Left ventricle myocardium inferior (tissue), 1 donor: ENCODE data around the gene RAB4B. TPM values are rescaled to one million over a fixed set of nuclear protein-coding genes. Genes with fewer than 3 reads are reported as not detected.

Source experiments
- DNase-seq: peaks from one replicate; pipeline ENCODE4 v3.0.0-alpha.2; 2020
- H3K27ac ChIP-seq: fragments of 200-600 bp; replicated peaks from 2 replicates; pipeline ENCODE4 v1.8.0; 2021
- H3K27me3 ChIP-seq: fragments of 200-600 bp; 2 replicates; pipeline ENCODE4 v1.8.0; 2021; ENCODE audit warnings: low read depth
- H3K36me3 ChIP-seq: fragments of 200-600 bp; 2 replicates; pipeline ENCODE4 v1.8.0; 2021
- H3K4me1 ChIP-seq: fragments of 200-600 bp; 2 replicates; pipeline ENCODE4 v1.8.0; 2021
- H3K4me3 ChIP-seq: fragments of 200-600 bp; 2 replicates; pipeline ENCODE4 v1.8.0; 2021; ENCODE audit warnings: mild to moderate bottlenecking, moderate library complexity
- H3K9me3 ChIP-seq: fragments of 200-600 bp; replicated peaks from 2 replicates; pipeline ENCODE4 v1.8.0; 2021
- intact Hi-C: fragments of 100-400 bp; cut with micrococcal nuclease; formaldehyde crosslinking; loops from one replicate; pipeline ENCODE4 v1.11.0; 2022
- total RNA-seq: library from RNA; stranded (reverse); fragmentation: NEBNext Ultra II Directional; extraction: Animal tissue kit (Norgen Biotek cat#: 25700); gene quantifications from one replicate; pipeline ENCODE4 v1.2.1, GENCODE V29; 2021
- TF ChIP-seq, protein P1 (sequence below): fragments of 200-600 bp; IDR thresholded peaks from 2 replicates; pipeline ENCODE4 v1.8.0; 2021; ENCODE audit warnings: antibody characterized with exemption, mild to moderate bottlenecking, borderline replicate concordance
- donor health status: DM: no; HTN: yes; CAD: no; lungs with severe emphysema.

The RAB4B gene
- total RNA-seq, 1 donor from 2014 or later: 13.5 TPM

DNA sequence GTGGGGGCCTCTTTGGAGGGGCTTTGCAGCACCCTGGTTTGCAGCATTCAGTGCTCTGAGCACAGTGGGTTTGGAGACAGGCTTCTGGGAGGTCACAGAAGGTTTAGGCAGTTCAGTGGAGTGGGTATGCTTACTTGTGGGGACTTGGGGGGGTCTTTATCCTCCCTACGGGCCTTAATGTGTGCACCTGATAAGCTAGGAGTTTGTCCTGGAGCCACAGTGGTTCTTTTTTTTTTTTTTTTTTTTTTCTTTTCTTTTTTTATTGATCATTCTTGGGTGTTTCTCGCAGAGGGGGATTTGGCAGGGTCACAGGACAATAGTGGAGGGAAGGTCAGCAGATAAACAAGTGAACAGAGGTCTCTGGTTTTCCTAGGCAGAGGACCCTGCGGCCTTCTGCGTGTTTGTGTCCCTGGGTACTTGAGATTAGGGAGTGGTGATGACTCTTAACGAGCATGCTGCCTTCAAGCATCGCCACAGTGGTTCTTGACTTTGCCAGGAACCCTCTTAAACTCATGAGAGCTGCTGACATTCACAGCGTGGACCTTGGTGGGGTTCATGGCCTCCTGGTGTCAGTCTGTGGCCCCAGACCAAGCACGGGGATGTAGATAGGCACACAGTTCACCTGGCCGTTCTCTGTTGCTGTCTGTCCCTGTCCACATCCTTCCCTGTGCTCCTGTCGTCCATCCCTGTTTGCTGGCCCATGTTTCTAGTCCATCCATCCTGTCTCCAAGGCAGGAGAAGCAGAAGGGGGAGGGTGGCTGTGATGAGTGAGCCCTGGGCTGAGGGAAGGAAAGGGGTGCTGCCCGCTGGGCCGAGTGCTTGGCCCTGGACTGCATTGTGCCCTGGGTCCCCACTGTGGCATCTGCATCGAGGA lies 23.6 kb downstream of the RAB4B start:
- intact Hi-C loops: no loop called here
- H3K4me1 ChIP-seq: peaks cover 82% of the 10 kb centered on the region

DNA sequence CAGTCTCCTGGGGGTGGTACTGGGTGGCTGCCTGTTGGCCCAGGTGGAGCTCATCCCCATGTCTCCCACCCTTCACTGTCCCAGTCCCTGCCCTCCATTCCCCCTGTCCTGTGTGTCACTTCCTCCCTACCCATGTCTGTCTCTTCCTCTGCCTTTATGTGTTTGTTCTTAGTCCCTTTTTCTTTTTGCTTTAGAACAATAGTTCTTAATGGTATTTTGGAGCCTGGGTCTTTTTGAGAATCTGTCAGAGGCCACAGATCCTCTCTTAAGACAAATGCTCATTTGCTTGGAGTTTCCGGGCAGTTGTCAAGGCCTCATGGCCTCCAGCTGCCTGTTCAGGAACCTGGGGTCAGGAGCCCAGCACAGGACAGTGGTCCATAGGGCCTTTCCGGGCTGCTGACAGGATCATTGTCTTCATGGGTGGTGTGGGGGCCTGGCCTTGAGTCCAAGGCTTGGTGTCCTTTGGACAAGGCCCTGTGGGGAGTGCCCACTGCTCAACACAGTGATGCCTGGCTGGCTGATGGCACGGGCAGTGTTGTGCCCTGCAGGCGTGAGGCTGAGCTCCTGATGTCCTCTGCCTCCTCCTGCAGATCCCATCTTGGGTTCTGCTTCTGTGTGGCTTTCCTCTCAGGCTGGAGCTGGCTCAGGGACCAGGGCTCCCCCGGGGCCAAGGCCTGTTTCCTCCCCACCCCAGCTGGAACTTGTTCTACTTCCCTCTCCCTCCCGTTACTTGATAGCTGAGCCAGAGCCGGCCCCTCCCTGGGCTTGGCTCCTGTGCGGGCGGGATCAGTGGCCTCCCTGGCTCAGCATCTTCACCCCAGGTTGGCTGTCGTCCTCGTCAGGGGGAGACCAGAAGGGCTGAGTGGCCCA lies 24.5 kb downstream of the RAB4B start:
- H3K4me3 ChIP-seq: peak overlapping the region; percentile 97
- intact Hi-C loops: no loop called here

More for the DNA sequence above, 23.6 kb downstream of the RAB4B start:
- TF ChIP-seq, protein P1, sequence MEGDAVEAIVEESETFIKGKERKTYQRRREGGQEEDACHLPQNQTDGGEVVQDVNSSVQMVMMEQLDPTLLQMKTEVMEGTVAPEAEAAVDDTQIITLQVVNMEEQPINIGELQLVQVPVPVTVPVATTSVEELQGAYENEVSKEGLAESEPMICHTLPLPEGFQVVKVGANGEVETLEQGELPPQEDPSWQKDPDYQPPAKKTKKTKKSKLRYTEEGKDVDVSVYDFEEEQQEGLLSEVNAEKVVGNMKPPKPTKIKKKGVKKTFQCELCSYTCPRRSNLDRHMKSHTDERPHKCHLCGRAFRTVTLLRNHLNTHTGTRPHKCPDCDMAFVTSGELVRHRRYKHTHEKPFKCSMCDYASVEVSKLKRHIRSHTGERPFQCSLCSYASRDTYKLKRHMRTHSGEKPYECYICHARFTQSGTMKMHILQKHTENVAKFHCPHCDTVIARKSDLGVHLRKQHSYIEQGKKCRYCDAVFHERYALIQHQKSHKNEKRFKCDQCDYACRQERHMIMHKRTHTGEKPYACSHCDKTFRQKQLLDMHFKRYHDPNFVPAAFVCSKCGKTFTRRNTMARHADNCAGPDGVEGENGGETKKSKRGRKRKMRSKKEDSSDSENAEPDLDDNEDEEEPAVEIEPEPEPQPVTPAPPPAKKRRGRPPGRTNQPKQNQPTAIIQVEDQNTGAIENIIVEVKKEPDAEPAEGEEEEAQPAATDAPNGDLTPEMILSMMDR: no peak
- Histone ChIP-seq H3K36me3 (peaks cover 19% of the 10 kb centered on the region), H3K27ac (peak overlapping the region; percentile 99), H3K27me3 (no peaks in the 10 kb centered on the region), H3K4me3 (peak overlapping the region; percentile 97), H3K9me3 (no peaks in the 10 kb centered on the region)
- no peak for DNase-seq

DNA sequence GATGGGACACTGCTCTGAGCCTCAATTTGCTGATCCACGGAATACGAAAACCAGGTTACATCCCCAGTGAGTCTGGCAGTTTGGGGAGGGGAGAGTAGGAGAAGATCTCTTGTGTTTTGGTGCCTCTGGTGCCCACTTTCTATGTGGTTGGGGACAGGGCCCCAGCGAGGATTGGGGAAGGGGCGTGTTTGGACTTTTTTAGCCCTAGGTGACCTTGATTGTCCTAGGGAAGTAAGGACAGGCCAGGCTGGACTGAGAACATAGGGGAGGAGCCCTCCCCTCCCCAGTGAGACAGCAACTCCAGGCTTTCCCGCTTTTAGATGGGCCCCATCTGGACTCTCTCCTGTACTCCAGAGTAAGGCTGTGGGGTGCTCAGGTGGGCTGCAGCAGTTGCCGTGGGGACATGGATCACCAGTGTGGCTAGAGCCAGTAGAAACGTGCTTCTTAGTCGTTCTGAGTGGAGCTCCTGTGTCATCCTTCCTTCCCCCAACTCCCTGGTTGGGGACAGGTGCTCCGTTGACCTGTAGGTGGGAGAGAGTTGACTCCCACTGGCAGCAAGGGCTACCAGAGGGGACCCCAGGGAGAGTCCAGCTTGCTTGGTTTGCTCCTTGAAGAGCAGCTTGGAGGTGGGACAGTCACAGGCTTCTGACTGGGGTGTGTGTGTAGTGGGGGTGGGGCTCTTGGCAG lies 25.3 kb downstream of the RAB4B start:
- Histone ChIP-seq H3K27ac (peak overlapping the region; percentile 99), H3K36me3 (peaks cover 33% of the 10 kb centered on the region), H3K4me1 (peaks cover 92% of the 10 kb centered on the region), H3K4me3 (peak overlapping the region; percentile 97), H3K27me3 (no peaks in the 10 kb centered on the region), H3K9me3 (no peaks in the 10 kb centered on the region)
- intact Hi-C loops: no loop called here
- no peak for DNase-seq
- TF ChIP-seq, protein P1: no peak

More for the DNA sequence above, 24.5 kb downstream of the RAB4B start:
- peaks cover 25% of the 10 kb centered on the region for H3K36me3 ChIP-seq
- peaks cover 91% of the 10 kb centered on the region for H3K4me1 ChIP-seq
- H3K9me3 ChIP-seq: no peaks in the 10 kb centered on the region
- H3K27me3 ChIP-seq: no peaks in the 10 kb centered on the region
- DNase-seq: peak; percentile 87
- peak overlapping the region; percentile 99 for H3K27ac ChIP-seq
- TF ChIP-seq, protein P1: no peak

GRCh38 chr19:40803857-40804782 lies 26.1 kb downstream of the RAB4B start:
- H3K4me3 ChIP-seq: peak overlapping the region; percentile 97
- intact Hi-C loops: no loop called here
- DNase-seq: peak; percentile 64

More at GRCh38 chr19:40803857-40804782, 26.1 kb downstream of the RAB4B start:
- Histone ChIP-seq H3K4me1 (peaks cover 99% of the 10 kb centered on the region), H3K9me3 (no peaks in the 10 kb centered on the region), H3K27ac (peak overlapping the region; percentile 99), H3K36me3 (peaks cover 40% of the 10 kb centered on the region), H3K27me3 (no peaks in the 10 kb centered on the region)
- TF ChIP-seq, protein P1: no peak
